Liver (tissue), 9 donors: ENCODE results near the gene ATP6V0D1. TPM values are rescaled to one million over a fixed set of nuclear protein-coding genes. Genes with fewer than 3 reads are reported as not detected.

Experiments
- DNase-seq: peaks from one replicate; pipeline ENCODE4 v3.0.0-alpha.2; 2017; ENCODE audit warnings: low spot score
- H3K27ac ChIP-seq, 2 donors: one replicate each; pipeline ENCODE4 v1.7.0; 2013; ENCODE audit warnings: inconsistent platforms in 2 of 2, low read length in 2 of 2, control low read depth in 1 of 2, low read depth in 1 of 2, mild to moderate bottlenecking in 1 of 2
- H3K27me3 ChIP-seq, 4 donors: one replicate each; pipeline versions ENCODE4 v1.6.1 to v1.7.0; 2013; ENCODE audit warnings: low read length in 3 of 4, inconsistent platforms in 1 of 4, mild to moderate bottlenecking in 1 of 4, moderate library complexity in 1 of 4; ENCODE audit not compliant: control insufficient read depth in 4 of 4, insufficient read depth in 4 of 4
- H3K36me3 ChIP-seq, 4 donors: one replicate each; pipeline versions ENCODE4 v1.6.1 to v1.7.0; 2013; ENCODE audit warnings: low read length in 3 of 4, mild to moderate bottlenecking in 3 of 4, low read depth in 1 of 4, moderate library complexity in 1 of 4; ENCODE audit not compliant: control insufficient read depth in 4 of 4, insufficient read depth in 3 of 4
- H3K4me1 ChIP-seq, 4 donors: one replicate each; pipeline versions ENCODE4 v1.6.1 to v1.7.0; 2013; ENCODE audit warnings: low read length in 3 of 4, mild to moderate bottlenecking in 3 of 4, moderate library complexity in 1 of 4; ENCODE audit not compliant: control insufficient read depth in 4 of 4, insufficient read depth in 4 of 4
- H3K4me3 ChIP-seq, 3 donors: one replicate each; pipeline versions ENCODE4 v1.6.1 to v1.7.0; 2013; ENCODE audit warnings: low read length in 3 of 3, control low read depth in 1 of 3, low read depth in 1 of 3, mild to moderate bottlenecking in 1 of 3
- H3K9ac ChIP-seq, 2 donors: one replicate each; pipeline ENCODE4 v1.7.0; 2013; ENCODE audit warnings: low read length in 2 of 2, mild to moderate bottlenecking in 2 of 2, moderate library complexity in 2 of 2, control low read depth in 1 of 2, low read depth in 1 of 2
- H3K9me3 ChIP-seq, 4 donors: one replicate each; pipeline versions ENCODE4 v1.6.1 to v1.7.0; 2013; ENCODE audit warnings: low read length in 3 of 4; ENCODE audit not compliant: control insufficient read depth in 4 of 4
- ATF3 ChIP-seq: IDR thresholded peaks from 2 replicates; pipeline ENCODE4 v1.6.1; 2016; ENCODE audit warnings: antibody characterized with exemption
- CTCF ChIP-seq: fragments of 150-350 bp; IDR thresholded peaks from 2 replicates; pipeline ENCODE4 v1.5.1; 2017; ENCODE audit warnings: improper control_type of control experiment, low read depth, low read length; ENCODE audit not compliant: missing input control
- EGR1 ChIP-seq, 2 donors: IDR thresholded peaks; 2 replicates each; pipeline ENCODE4 v1.6.1; 2016 to 2018; ENCODE audit warnings: antibody characterized with exemption in 2 of 2, low read depth in 2 of 2
- FOXA1 ChIP-seq: IDR thresholded peaks from 2 replicates; pipeline ENCODE4 v1.6.1; 2016; ENCODE audit warnings: antibody characterized with exemption
- FOXA2 ChIP-seq: IDR thresholded peaks from 2 replicates; pipeline ENCODE4 v1.6.1; 2016; ENCODE audit warnings: antibody characterized with exemption
- GABPA ChIP-seq, 2 donors: IDR thresholded peaks in 1 of 2; conservative IDR thresholded peaks in 1 of 2; 2 replicates each; pipeline ENCODE4 v1.6.1; 2016; ENCODE audit warnings: antibody characterized with exemption in 2 of 2, mild to moderate bottlenecking in 1 of 2, moderate library complexity in 1 of 2
- HNF4A ChIP-seq, 2 donors: conservative IDR thresholded peaks; 2 replicates each; pipeline ENCODE4 v1.6.1; 2016; ENCODE audit warnings: antibody characterized with exemption in 2 of 2, mild to moderate bottlenecking in 2 of 2
- HNF4G ChIP-seq: IDR thresholded peaks from 2 replicates; pipeline ENCODE4 v1.6.1; 2016; ENCODE audit warnings: antibody characterized with exemption
- JUND ChIP-seq, 2 donors: IDR thresholded peaks; 2 replicates each; pipeline ENCODE4 v1.6.1; 2016; ENCODE audit warnings: antibody characterized with exemption in 2 of 2
- MAX ChIP-seq: IDR thresholded peaks from 2 replicates; pipeline ENCODE4 v1.6.1; 2016; ENCODE audit warnings: antibody characterized with exemption
- NR2F2 ChIP-seq: IDR thresholded peaks from 2 replicates; pipeline ENCODE4 v1.6.1; 2016; ENCODE audit warnings: antibody characterized with exemption
- RAD21 ChIP-seq, 2 donors: IDR thresholded peaks; 2 replicates each; pipeline ENCODE4 v1.6.1; 2016; ENCODE audit warnings: antibody characterized with exemption in 2 of 2, mild to moderate bottlenecking in 2 of 2
- REST ChIP-seq: IDR thresholded peaks from 2 replicates; pipeline ENCODE4 v1.6.1; 2016; ENCODE audit warnings: antibody characterized with exemption, mild to moderate bottlenecking
- RXRA ChIP-seq, 2 donors: IDR thresholded peaks; 2 replicates each; pipeline ENCODE4 v1.6.1; 2017 to 2018; ENCODE audit warnings: antibody characterized with exemption in 2 of 2, mild to moderate bottlenecking in 1 of 2
- SP1 ChIP-seq: IDR thresholded peaks from 2 replicates; pipeline ENCODE4 v1.6.1; 2018; ENCODE audit warnings: antibody characterized with exemption, mild to moderate bottlenecking
- TAF1 ChIP-seq: conservative IDR thresholded peaks from 2 replicates; pipeline ENCODE4 v1.6.1; 2016; ENCODE audit warnings: antibody characterized with exemption, mild to moderate bottlenecking
- YY1 ChIP-seq: IDR thresholded peaks from 2 replicates; pipeline ENCODE4 v1.6.1; 2016; ENCODE audit warnings: antibody characterized with exemption, mild to moderate bottlenecking
- ZBTB33 ChIP-seq: IDR thresholded peaks from 2 replicates; pipeline ENCODE4 v1.6.1; 2016; ENCODE audit warnings: antibody characterized with exemption
- WGBS: extraction: QIAGEN DNeasy Blood & Tissue Kit; methylation state at CpG from one replicate; pipeline ENCODE4 v1.1.7; 2013; 5-methylcytosine and 5-hydroxymethylcytosine counted together
- polyA plus RNA-seq, 2 donors: library from polyadenylated mRNA; stranded (reverse) in 1 of 2; unstranded in 1 of 2; fragments of 200-250 nt in 1 of 2; fragments of >200 nt in 1 of 2; fragmentation: Nextera tagmentation in 1 of 2; extraction: Ambion mirVana in 1 of 2; gene quantifications; one replicate each; pipeline versions ENCODE4 v1.2.1 to v1.2.3, GENCODE V29; 2013 to 2015
- total RNA-seq, 2 donors: library from RNA; depleted of rRNA; stranded (reverse); fragments of >200 nt; gene quantifications; one replicate each; pipeline ENCODE4 v1.2.3, GENCODE V29; 2014
- donor health status: healthy.
- donor health status: healthy.
- donor health status: healthy.
- donor health status: healthy.
- donor health status: healthy.

The ATP6V0D1 gene
- total and polyA plus RNA-seq, 4 donors, result 47.6 to 80.2 (median 66.6) TPM

GRCh38 chr16:67433131-67433719 is 47.7 kb downstream of the ATP6V0D1 start:
- no peaks in the 10 kb centered on the region for H3K27me3 ChIP-seq
- DNase-seq, result no peak
- TF ChIP-seq MAX (no peak), FOXA2 (no peak), SP1 (no peak), YY1 (no peak), HNF4G (no peak), REST (no peak), TAF1 (no peak), ATF3 (no peak), ZBTB33 (no peak), NR2F2 (no peak), JUND (IDR thresholded peaks at IDR 0.05) (no peak), RXRA (IDR thresholded peaks at IDR 0.05) (no peak), GABPA (IDR thresholded peaks at IDR 0.05 in 1 of 2, conservative IDR thresholded peaks at IDR 0.05 in 1 of 2) (no peak), RAD21 (IDR thresholded peaks at IDR 0.05) (no peak), HNF4A (conservative IDR thresholded peaks at IDR 0.05) (no peak), FOXA1 (no peak), CTCF (no peak), EGR1 (IDR thresholded peaks at IDR 0.05; ENCODE audit: low read depth in 2 of 2) (no peak)
- H3K36me3 ChIP-seq, result peaks cover 0 to 9% (median 4%) of the 10 kb centered on the region in 4 donors
- no peaks in the 10 kb centered on the region for H3K9me3 ChIP-seq
- WGBS, result 92% methylated on average over 5 of the region's 5 CpGs
- no peak overlapping the region for H3K9ac ChIP-seq
- H3K4me3 ChIP-seq, result no peak overlapping the region
- peaks cover 13 to 40% (median 36%) of the 10 kb centered on the region in 4 donors for H3K4me1 ChIP-seq
- no peak overlapping the region for H3K27ac ChIP-seq
